Activated T-cell treated with anti-CD3 and anti-CD28 coated beads, Interleukin-2, amount 50 U/mL, for 4 hours (primary cell): Measurements from ENCODE around the gene SOX11. TPM values are rescaled to one million over a fixed set of nuclear protein-coding genes. Genes with fewer than 3 reads are reported as not detected.

Source experiments
- ATAC-seq, 2 donors: fragments of 200-7000 bp; cut with Tn5 transposase; one replicate each; pipeline ENCODE4 v1.10.0; 2021
- DNase-seq: peaks from one replicate; pipeline ENCODE4 v3.0.0-alpha.2; 2020
- H3K27me3 Mint-ChIP-seq: one replicate; pipeline ENCODE4 v1.8.0; 2021; ENCODE audit warnings: low read depth, mixed read lengths
- H3K36me3 Mint-ChIP-seq: one replicate; pipeline ENCODE4 v1.8.0; 2022; ENCODE audit warnings: mixed read lengths; ENCODE audit not compliant: insufficient read depth
- H3K4me1 Mint-ChIP-seq: one replicate; pipeline ENCODE4 v1.8.0; 2021; ENCODE audit warnings: low read depth, mixed read lengths
- H3K4me3 Mint-ChIP-seq: one replicate; pipeline ENCODE4 v1.8.0; 2021; ENCODE audit warnings: mild to moderate bottlenecking, moderate library complexity, mixed read lengths
- H3K9me3 Mint-ChIP-seq: one replicate; pipeline ENCODE4 v1.8.0; 2021; ENCODE audit warnings: mixed read lengths
- total RNA-seq, 3 donors: library from RNA; stranded (reverse); gene quantifications; one replicate each; pipeline ENCODE4 v1.2.1, GENCODE V29; 2021

The SOX11 gene
- total RNA-seq, 3 donors from 2014 or later, result 0.03 TPM; not detected in 2

DNA sequence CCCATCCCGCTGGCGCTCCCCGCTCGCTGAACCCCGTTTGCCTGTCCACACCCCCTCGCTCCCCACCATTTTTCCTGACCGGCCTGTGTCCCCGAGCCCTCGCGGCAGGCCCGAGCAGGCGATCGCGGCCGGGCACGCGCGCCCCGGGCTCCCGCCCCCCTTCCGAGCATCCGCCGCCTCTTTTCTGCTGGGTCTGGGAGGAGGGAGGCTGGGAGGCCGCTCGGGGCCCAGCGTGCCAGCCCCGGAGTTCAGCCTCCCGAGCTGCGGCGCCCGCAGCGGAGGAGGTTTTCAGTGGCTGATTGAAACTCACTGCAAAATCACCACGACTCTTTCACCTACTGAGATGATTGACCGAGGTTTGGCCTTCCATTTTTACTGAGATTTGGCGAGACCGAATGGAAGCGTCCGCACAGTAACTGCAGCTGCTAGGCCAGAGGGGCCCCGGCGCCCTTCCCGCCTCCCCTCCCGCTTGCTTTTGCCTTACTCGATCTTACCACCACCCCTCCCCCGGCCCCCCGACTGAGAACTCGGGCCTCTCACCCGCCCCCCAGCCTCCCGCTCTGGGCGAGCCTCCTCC, 4.8 kb downstream of the SOX11 start:
- H3K36me3 Mint-ChIP-seq, result no peaks in the 10 kb centered on the region
- ATAC-seq (peak in 1 of 2 donors; percentile 28), DNase-seq (no peak)
- peaks cover 62% of the 10 kb centered on the region for H3K27me3 Mint-ChIP-seq
- H3K4me1 Mint-ChIP-seq, result peaks cover 5% of the 10 kb centered on the region
- H3K9me3 Mint-ChIP-seq, result no peaks in the 10 kb centered on the region
- H3K4me3 Mint-ChIP-seq, result no peak overlapping the region

DNA sequence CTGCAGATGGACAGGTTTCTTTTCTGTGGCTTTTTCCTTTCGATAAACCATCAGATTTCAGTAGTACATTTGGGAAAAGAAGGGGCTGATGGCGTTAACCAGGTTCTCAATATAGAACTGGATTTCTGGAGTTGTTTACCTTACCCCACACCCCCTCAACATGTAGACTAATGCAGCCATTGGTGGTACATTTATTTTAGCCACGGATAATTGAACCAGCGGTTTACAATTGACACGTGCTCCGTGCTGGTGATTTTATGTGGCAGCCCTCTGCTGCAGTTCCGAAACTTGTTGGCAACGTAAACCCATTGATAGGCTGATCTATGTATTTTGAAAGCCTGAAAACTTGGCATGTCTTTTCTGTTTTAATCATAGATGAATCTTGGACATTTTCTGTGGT, 5.4 kb downstream of the SOX11 start:
- H3K27me3 Mint-ChIP-seq, result peaks cover 61% of the 10 kb centered on the region
- DNase-seq, result no peak
- no peaks in the 10 kb centered on the region for H3K9me3 Mint-ChIP-seq
- H3K4me3 Mint-ChIP-seq, result no peak overlapping the region
- ATAC-seq, result no peak
- H3K36me3 Mint-ChIP-seq, result no peaks in the 10 kb centered on the region
- H3K4me1 Mint-ChIP-seq, result peaks cover 5% of the 10 kb centered on the region

GRCh38 chr2:5698134-5698533, 6.0 kb downstream of the SOX11 start:
- Mint-ChIP-seq H3K4me3 (no peak overlapping the region), H3K9me3 (no peaks in the 10 kb centered on the region), H3K27me3 (peaks cover 61% of the 10 kb centered on the region), H3K36me3 (no peaks in the 10 kb centered on the region), H3K4me1 (peaks cover 5% of the 10 kb centered on the region)
- DNase-seq (no peak), ATAC-seq (no peak)

DNA sequence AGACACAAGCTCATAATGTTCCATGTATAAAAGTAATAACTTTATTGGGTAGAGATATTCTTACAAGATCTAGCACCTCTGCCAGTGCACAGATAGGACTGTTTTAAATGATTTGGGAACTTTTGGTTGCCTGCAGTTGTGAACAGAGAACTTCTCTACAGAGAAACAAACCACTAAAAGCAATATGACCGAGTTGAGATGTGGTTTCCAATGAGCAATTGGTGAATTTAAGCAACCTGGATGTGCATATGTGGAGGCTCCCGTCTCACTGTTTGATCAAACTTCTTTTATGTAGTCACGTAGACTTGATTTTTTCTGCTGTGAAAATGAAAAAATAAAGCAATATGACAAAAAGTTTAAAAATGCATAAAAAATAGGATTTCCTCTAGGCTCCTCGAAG, 7.8 kb downstream of the SOX11 start:
- no peaks in the 10 kb centered on the region for H3K9me3 Mint-ChIP-seq
- no peak overlapping the region for H3K4me3 Mint-ChIP-seq
- DNase-seq (no peak), ATAC-seq (no peak)
- H3K27me3 Mint-ChIP-seq, result peaks cover 49% of the 10 kb centered on the region
- no peaks in the 10 kb centered on the region for H3K36me3 Mint-ChIP-seq
- peaks cover 3% of the 10 kb centered on the region for H3K4me1 Mint-ChIP-seq

DNA sequence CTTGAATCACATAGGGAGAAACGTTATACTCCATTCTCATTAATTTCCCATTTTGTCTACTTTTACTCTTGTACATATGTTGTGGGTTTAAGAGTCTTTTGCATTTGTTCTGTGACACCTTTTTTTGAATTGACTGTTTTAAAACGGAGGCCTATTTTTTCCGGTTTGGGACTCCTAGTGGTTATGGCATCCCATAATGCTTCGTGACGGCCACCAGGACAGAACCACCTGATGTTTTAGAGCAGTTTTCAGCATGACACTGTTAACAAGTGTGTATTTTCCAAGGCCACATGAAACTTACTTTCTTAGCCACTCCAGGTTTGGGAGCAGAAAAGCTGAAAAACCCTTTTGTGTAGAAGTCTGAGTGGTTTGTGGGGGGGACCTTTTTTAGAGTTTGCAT, 8.4 kb downstream of the SOX11 start:
- H3K27me3 Mint-ChIP-seq, result peaks cover 44% of the 10 kb centered on the region

GRCh38 chr2:5701266-5701665, 9.1 kb downstream of the SOX11 start:
- Mint-ChIP-seq H3K27me3 (peaks cover 38% of the 10 kb centered on the region), H3K36me3 (no peaks in the 10 kb centered on the region), H3K4me3 (no peak overlapping the region), H3K9me3 (no peaks in the 10 kb centered on the region), H3K4me1 (no peaks in the 10 kb centered on the region)
- ATAC-seq (no peak), DNase-seq (no peak)

More for the DNA sequence above, 8.4 kb downstream of the SOX11 start:
- H3K4me3 Mint-ChIP-seq, result no peak overlapping the region
- no peaks in the 10 kb centered on the region for H3K9me3 Mint-ChIP-seq
- DNase-seq (no peak), ATAC-seq (no peak)
- H3K36me3 Mint-ChIP-seq, result no peaks in the 10 kb centered on the region
- H3K4me1 Mint-ChIP-seq, result peaks cover 2% of the 10 kb centered on the region

DNA sequence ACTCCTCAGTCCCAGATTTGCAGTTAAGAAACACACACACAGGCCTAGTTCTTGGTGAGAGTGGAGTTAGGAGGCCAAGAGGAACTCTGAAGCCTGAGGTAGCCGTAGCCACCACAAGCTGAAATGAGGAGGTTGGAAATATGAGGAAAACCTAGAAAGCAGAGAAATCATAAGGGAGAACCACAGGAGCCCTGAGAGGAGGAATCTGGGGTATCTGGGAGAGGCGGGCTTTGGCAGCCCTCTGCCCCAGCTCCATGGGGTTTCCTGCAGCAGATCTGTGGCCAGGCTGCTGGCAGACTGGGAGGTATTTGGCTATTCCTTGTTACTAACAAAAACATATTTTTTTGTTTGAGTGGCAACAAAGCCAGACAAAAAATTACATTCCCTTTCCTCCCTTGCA, 11.0 kb downstream of the SOX11 start:
- DNase-seq (no peak), ATAC-seq (no peak)
- Mint-ChIP-seq H3K9me3 (no peaks in the 10 kb centered on the region), H3K27me3 (peaks cover 27% of the 10 kb centered on the region), H3K4me3 (no peak overlapping the region), H3K36me3 (no peaks in the 10 kb centered on the region), H3K4me1 (no peaks in the 10 kb centered on the region)

GRCh38 chr2:5705490-5705889, 13.3 kb downstream of the SOX11 start:
- no peak for ATAC-seq
- Mint-ChIP-seq H3K9me3 (no peaks in the 10 kb centered on the region), H3K4me1 (no peaks in the 10 kb centered on the region)

DNA sequence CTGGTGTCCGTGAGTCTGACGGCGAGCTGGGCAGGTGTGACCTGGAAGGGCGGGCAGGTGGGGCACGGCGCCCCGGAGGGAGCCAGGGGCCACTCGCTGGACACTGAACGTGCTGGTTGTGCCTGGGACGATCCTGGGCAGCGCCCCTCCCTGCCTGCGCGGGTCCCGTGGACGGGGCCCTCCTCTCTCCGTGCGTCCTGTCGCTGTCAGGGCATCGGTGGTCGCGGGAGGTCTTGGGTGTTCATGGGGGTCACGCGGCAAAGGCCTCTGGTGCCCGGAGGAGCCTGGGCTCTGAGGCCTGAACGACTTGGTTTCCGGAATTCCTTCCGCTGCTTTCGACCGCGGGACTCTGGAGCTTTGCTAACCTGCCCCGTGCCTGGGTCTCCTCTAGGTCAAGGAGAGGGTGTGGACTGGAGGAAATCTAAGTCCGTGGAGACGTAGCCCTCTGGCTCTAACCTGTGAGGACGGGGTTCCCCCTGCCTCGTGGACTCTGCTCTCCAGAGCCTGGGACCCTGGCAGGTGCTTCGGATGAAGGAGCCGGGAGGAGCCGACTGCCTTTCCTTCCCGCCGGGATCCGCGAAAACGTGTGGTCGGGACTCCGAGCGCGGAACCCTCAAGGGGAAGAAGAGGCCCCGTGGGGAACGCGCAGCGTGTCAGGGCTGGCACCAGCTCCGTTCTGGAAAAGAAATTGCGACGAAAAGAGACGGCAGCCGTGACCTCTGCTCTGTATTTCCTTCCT, 14.7 kb downstream of the SOX11 start:
- H3K4me1 Mint-ChIP-seq, result no peaks in the 10 kb centered on the region
- ATAC-seq (no peak), DNase-seq (no peak)
- H3K4me3 Mint-ChIP-seq, result no peak overlapping the region
- H3K36me3 Mint-ChIP-seq, result no peaks in the 10 kb centered on the region
- peaks cover 5% of the 10 kb centered on the region for H3K27me3 Mint-ChIP-seq
- H3K9me3 Mint-ChIP-seq, result no peaks in the 10 kb centered on the region

More at GRCh38 chr2:5705490-5705889, 13.3 kb downstream of the SOX11 start:
- Mint-ChIP-seq H3K4me3 (no peak overlapping the region), H3K36me3 (no peaks in the 10 kb centered on the region), H3K27me3 (peaks cover 14% of the 10 kb centered on the region)
- no peak for DNase-seq

- no peak for DNase-seq
- no peaks in the 10 kb centered on the region for H3K36me3 Mint-ChIP-seq
- no peaks in the 10 kb centered on the region for H3K4me1 Mint-ChIP-seq
- no peaks in the 10 kb centered on the region for H3K27me3 Mint-ChIP-seq
- no peak overlapping the region for H3K4me3 Mint-ChIP-seq
- ATAC-seq, result no peak
- H3K9me3 Mint-ChIP-seq, result no peaks in the 10 kb centered on the region
Observed at GRCh38 chr2:5710615-5711014, 18.4 kb downstream of the SOX11 start.

- no peak overlapping the region for H3K4me3 Mint-ChIP-seq
- no peaks in the 10 kb centered on the region for H3K27me3 Mint-ChIP-seq
- ATAC-seq, result no peak
- H3K36me3 Mint-ChIP-seq, result no peaks in the 10 kb centered on the region
- no peak for DNase-seq
- no peaks in the 10 kb centered on the region for H3K9me3 Mint-ChIP-seq
- H3K4me1 Mint-ChIP-seq, result no peaks in the 10 kb centered on the region
Observed at GRCh38 chr2:5713101-5713500, 20.9 kb downstream of the SOX11 start.

DNA sequence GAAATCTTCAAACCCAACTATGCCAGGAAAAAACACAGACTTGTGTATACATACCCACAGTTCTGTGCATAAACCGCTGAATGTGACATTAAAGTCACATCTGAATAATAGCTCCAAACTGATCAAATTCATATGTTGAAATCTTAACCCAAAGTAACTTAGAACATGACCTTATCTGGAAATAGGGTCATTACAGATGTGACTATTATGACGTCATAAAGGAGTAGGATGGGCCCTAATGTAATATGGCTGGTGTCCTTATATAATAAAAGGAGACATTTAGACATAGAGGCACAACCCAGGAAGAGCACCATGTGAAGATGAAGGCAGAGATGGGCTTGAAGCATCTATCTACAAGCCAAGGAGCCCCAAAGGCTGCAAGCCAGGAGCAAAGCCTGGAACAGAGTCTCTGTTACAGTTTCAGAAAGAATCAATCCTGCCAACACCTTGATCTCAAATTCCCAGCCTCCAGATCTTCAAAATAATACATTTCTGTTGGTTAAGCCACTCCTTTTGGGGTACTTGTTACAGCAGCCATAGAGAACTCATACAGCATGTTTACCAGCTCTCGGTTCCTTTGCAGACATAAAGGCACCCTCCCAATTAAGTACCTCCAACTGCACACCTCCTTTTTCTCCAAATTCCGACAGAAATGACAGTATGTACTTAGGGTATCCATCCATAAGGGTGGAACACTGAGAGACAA, 27.6 kb downstream of the SOX11 start:
- Mint-ChIP-seq H3K4me1 (no peaks in the 10 kb centered on the region), H3K9me3 (peaks cover 13% of the 10 kb centered on the region), H3K36me3 (no peaks in the 10 kb centered on the region), H3K27me3 (peaks cover 5% of the 10 kb centered on the region), H3K4me3 (no peak overlapping the region)
- DNase-seq (no peak), ATAC-seq (no peak)

GRCh38 chr2:5720426-5720825, 28.2 kb downstream of the SOX11 start:
- peaks cover 5% of the 10 kb centered on the region for H3K27me3 Mint-ChIP-seq
- H3K4me1 Mint-ChIP-seq, result no peaks in the 10 kb centered on the region
- peaks cover 13% of the 10 kb centered on the region for H3K9me3 Mint-ChIP-seq
- H3K36me3 Mint-ChIP-seq, result no peaks in the 10 kb centered on the region
- no peak for ATAC-seq
- H3K4me3 Mint-ChIP-seq, result no peak overlapping the region
- DNase-seq, result no peak

DNA sequence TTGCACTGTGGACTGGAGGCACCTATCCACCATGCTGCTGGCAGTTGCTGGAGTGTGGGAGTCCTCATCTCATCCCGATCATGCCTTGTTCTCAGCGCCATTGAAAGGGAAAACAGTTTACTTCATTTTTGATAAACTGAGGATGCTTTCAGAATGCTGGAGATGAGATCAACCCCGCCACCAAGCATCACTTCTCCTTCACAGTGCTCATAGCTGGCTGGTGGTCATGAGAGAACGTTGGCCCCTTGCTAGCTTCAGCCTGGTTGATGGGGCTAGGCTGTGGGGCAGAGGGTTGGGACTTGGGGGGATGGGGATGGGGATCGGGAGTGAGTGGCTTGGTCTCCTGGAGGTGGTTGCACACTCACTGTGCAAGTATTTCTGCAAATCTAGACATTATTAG, 30.1 kb downstream of the SOX11 start:
- ATAC-seq, result no peak
- peaks cover 5% of the 10 kb centered on the region for H3K27me3 Mint-ChIP-seq
- no peaks in the 10 kb centered on the region for H3K4me1 Mint-ChIP-seq
- H3K36me3 Mint-ChIP-seq, result no peaks in the 10 kb centered on the region
- H3K9me3 Mint-ChIP-seq, result peaks cover 13% of the 10 kb centered on the region
- no peak overlapping the region for H3K4me3 Mint-ChIP-seq
- DNase-seq, result no peak
